GM19395 (cell line): ENCODE measurements around the gene PTPRM.

Experiments used
- ATAC-seq: cut with Tn5 transposase; IDR thresholded peaks from one replicate; pipeline ENCODE4 v1.9.1; 2021; ENCODE audit warnings: mild to moderate bottlenecking, moderate library complexity; ENCODE audit not compliant: unreplicated experiment

PTPRM gene

GRCh38 chr18:8337211-8337610, 770.1 kb downstream of the PTPRM start:
- ATAC-seq: no peak

DNA sequence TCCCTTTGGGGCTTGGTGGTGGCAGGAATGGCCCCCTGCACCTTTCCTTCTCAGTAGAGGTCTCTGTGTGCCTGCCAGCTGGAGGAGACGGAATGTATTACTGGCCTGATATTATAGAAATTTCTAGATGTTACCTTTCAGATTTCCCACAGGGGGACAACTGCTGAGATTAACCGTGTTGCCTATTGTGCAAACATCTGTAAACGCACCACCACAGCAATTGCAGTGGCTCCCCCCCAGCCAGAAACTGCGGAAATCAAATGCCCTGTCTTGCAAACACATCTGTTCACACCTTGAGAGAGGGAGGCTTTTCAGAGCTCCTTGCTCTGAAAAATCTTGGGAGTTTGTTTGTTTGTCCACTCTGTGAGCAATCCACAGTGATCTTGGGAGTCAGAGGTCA, 772.1 kb downstream of the PTPRM start:
- no peak for ATAC-seq

- no peak for ATAC-seq
Observed at GRCh38 chr18:8339952-8340351, 772.8 kb downstream of the PTPRM start.

DNA sequence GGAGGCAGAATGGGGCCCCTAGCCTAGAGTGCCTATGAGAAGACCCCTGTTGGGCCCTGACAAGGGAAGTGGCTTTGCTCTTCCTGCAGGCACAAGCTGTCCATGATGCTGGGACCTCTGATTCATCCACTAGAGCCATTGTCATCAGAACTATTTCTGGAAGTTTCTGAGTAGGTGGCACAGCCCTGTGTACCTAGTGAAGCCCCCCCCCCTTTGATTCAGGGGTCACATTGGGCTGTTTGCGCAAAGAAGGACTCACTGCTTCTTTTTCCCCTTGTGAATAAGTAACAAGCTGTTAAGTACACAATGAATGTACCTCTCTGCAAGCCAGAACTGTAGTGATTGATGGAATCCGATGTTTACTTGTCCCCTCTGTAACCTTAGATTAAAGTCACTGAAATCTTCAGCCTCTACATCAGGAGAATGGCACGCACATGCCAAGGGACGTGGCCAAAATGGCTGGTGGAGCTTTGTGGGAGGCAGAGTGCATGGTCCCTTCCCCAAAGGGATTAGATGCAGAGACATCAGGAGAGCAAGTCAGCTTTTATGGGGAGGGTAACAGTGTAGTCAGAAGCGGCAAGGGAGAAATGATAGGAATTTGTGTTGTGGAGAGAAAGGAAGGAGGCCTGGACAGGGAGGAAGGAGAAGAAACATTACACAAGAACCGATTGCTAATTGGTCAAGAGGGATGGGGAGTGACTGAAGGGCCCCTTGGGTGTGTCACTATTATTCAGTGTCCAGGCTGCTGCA, 774.5 kb downstream of the PTPRM start:
- ATAC-seq: no peak

DNA sequence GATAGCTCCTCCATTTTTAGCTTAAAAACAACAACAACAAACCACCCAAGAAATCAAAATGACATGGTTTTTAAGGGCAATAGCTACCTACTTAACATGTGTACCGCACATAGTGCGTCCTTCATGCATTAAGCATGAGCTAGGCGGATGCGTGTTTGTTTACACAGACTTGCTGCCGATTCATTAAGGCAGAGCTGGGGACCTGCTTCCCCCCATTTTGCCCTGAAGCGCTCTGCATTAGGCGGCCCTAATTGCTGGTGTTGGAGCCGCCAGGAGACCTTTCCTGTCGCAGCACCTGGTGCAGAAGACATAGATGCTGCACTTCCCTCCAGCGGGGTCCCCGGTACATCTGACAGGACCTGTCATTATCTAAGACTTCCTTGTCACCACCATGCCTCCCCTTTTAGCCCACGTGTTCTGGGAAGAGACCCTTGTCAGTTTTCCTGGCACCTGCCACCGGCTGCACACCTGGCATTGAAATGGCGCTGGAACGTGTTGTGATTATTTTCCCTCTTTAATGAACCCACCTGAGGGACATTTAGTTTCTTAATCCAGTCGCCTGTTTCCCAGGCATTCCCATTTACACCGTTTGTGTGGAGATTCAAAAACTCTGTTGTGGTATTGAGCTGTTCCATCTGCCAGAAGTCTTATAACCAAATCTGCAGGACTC, 781.1 kb downstream of the PTPRM start:
- ATAC-seq: no peak

- ATAC-seq: no peak
Observed at GRCh38 chr18:8349608-8350323, 782.6 kb downstream of the PTPRM start.

DNA sequence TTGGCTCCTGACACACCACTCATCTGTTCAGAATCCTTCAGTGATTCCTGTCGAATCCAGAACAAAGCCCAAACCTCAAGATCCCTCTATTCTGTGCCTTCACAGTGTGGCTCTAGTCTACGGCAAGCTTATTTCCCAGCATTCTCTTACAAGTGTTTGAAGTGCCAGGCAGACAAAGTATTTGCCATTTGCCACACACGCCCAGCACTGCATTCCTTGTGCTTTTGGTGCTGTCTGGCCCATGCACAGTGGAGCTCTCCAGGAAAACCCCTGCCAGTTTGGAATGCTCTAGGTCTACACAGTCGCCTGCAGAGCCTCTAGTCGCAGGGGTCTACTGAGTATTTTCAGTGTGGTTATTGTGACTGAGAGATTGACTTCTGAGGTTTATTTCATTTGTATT, 783.5 kb downstream of the PTPRM start:
- ATAC-seq: no peak

DNA sequence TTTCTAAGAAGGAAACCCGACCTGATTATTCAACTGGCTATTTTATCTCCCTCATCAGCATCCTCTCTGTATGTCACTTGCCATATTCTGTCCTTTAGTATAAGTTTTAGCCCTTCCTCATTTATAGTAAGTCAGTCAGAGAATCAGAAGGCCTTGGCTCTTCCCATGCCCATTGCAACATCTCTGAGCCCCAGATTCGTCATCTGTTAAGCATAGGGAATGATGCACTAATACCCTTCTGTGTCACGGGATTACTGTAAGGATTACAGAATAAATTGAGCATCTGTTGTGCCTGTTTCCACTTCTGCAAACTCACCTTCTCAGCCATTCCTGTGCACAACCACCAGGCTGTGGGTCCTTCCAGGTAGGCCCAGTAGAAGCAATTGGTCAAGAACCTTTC, 784.0 kb downstream of the PTPRM start:
- ATAC-seq: no peak

- no peak for ATAC-seq
Observed at GRCh38 chr18:8354304-8354703, 787.2 kb downstream of the PTPRM start.

DNA sequence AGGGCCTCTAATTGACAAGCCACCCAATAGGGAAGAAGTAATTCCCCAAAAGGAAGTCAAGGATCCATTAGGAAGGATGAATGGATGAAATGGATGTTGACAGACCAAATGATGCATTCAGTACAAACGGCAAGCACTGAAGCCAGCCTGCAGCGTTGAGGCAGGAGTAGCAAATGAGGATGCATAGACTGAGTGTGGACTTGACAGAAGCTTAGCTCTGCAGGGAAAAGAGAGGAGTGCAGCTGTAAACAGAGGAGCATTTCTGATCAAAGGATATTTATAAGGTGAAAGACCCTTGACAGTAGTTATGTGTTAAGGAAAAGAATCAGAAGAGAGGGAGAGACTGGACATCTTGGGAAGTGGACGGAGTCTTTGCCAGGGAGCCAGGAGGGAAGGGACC, 788.9 kb downstream of the PTPRM start:
- no peak for ATAC-seq

DNA sequence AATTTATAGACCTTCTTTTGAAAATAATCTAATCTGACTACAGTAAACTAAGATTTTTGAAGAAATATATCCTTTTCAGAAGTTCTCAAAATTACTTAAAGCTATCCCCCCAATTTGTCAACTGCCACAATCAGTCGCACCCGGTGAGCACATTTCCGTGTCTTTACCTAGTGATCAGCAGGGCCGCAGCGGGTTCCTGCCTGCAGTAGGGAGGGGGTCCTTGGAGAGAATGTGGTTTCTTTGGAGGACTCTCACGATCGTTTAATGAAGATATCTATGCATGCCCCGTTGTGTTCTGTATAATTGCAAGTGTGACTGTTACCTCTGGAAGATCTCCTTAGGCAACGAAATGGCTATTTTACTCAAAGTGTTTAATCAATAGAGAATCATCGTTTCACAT, 790.2 kb downstream of the PTPRM start:
- no peak for ATAC-seq

DNA sequence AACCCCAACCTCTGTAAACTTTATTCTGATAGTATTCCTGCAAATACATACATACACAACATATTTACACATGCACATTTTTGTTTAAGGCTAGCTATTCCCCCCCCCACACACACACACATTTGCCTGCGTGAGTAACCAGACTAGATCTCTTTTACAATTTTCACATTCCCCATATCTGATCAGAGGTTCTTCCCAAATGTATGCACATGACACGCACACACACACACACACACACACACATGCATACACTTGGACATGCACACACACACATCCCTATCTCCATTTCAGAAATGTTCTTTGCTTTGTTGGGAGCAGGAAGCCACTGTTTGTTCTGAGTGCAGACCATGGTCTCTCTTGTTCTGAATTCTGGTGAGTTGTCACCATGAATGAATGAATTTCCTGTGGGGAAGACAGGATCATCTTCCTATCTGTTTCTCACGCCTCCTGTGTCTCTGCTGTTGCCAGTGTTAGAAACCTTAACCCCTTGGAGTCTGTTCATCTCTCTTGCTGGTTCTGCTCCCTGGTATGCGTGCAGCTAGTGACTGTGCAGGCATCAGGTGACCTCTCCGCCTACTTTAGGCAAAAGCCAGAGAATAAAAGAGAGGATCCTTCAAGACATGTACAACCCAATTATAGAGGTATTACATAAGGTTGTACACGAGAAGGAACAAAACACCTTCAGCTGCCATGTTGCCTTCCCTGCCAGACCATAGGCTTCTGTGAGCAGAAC, 791.1 kb downstream of the PTPRM start:
- ATAC-seq: no peak

DNA sequence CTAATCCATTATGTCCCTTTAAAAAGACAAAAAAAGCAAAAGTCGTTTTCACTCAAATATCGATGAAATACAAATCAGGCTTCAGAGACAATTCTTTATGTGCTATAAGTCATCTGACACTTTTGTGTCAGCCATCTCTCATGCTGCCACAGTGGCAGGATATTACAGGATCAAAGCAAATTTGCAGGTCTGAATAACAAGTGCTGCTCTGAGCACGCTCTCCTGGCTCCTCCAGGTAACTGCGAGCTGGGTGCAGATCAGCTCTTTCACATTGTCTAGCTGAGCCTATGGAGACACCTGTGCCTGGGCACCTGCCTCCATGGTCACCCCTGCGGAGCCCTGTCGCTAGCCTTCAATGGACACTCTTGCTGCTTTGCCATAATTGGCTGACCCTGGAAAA, 792.0 kb downstream of the PTPRM start:
- ATAC-seq: no peak

DNA sequence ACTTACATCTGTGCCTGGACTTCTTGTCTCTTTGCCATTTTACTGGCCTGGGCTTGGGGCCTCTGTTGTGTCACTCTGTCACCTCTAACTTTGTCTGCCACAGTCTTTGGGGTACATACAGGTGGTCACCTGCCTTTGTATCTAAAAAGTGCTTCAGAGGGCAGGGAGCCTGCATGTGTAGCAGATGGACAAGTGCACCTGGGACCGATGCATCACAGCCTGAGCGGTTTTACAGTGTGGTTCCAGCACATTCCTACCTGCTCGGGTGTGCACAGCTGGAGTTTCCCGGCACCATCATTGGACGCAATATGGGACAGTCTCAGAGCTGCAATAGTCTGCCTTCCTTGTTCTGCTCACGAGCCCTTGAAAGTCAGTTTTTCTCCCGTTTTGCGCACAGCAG, 792.4 kb downstream of the PTPRM start:
- ATAC-seq: no peak

DNA sequence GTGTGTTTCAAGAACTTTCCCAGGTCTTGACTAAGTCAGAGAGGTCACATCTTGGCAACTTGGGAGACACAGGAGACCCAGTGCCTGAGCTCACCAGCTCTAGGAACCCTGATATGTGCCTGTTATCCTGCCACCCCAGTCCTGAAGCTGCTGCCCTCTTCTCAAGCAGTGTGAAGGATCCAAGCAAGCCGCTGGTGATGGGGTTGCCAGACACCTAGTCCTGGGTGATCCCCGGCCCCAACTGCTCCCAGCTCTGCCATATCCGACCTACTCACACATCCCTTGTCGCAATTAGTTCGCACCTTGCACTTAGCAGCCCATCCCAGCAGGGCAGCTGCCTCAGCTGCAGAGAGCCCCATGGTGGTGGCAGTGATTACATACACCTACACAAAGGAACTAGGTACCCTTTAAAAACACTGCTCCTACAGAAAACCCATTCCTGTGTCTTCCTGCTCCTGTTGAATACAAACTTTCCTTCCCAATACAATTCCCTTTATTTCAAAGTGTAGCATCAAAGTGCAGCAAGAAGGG, 794.9 kb downstream of the PTPRM start:
- ATAC-seq: no peak

DNA sequence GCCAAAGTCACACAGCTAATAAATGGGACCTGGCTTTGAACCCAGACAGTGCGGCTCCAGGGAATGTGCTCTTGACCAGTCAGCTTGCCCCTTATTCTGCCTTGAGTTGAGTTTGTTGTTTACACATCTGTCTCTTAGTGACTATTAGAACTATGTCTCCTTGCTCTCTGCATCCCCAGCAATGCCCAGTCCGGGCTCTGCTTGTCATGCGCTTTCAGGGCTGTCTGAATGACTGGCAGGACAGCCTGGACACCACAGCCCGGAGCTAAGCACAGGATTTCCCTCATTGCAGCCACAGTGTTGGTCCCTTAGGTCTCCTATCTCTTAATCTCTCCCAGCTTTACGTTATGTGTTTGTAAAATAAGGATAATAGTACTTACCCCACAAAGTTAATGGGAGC, 795.7 kb downstream of the PTPRM start:
- no peak for ATAC-seq

DNA sequence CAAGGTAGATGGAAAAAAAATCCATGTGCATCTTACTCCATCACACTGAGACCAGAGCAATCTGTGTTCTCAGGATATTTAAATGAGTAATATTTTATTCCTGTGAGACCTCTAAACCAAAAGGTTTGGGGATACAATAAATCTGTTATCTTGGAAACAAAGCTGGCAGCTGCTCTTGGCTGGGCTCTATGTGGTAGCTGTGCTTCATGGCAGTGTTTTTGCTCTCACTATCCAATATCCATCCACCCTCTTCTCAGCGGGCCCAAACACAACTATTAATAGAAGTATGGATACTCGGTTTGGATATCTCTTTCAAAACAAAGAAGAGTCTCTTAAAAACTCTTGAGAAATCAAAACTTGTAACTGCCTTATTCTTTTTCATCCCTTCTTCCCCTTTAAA, 797.3 kb downstream of the PTPRM start:
- ATAC-seq: no peak

DNA sequence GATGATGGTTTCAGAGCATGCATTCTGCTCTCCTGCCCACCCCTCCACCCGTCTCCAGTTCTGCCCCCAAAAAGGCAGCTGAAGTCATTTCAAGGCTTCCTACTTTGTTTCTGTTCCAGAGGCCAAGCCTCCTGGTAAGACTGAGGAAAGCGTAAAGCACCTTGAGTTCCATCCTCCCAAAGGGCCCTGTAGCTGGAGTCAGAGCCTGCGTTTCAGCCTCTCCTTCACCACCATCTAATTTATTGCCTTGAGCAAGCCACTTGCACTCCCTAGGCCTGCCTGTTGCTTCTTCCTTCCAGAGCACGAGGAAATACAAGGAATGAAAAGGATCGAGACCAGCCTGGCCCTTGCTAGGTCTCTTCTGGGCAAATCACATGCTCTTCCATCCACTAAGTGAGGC, 797.9 kb downstream of the PTPRM start:
- no peak for ATAC-seq

GRCh38 chr18:8365528-8365927, 798.4 kb downstream of the PTPRM start:
- no peak for ATAC-seq

- ATAC-seq: no peak
Observed at GRCh38 chr18:8366070-8366469, 799.0 kb downstream of the PTPRM start.

- no peak for ATAC-seq
Observed at GRCh38 chr18:8366656-8367055, 799.5 kb downstream of the PTPRM start.
